ENCODE measurements around the gene PRSS1. TPM values are rescaled to one million over a fixed set of nuclear protein-coding genes. Genes with fewer than 3 reads are reported as not detected.

Gene PRSS1
- total RNA-seq, 6 donors from 2014 or later = 9.8 to 20.6 TPM; not detected in 4

- Histone ChIP-seq H3K4me3 (no peak overlapping the region), H3K27me3 (peaks cover 0 to 10% (median 6%) of the 10 kb centered on the region in 4 donors), H3K9me3 (no peaks in the 10 kb centered on the region), H3K36me3 (no peaks in the 10 kb centered on the region), H3K27ac (peak overlapping the region in 1 of 4 donors; percentile 11), H3K4me1 (peaks cover 5 to 7% (median 7%) of the 10 kb centered on the region in 4 donors)
- TF ChIP-seq POLR2AphosphoS5 (IDR thresholded peaks at IDR 0.05) (no peak), POLR2A (IDR thresholded peaks at IDR 0.05) (no peak), EP300 (IDR thresholded peaks at IDR 0.05) (no peak), CTCF (IDR thresholded peaks at IDR 0.05) (no peak)
- WGBS, 2 donors = 75 to 84% methylated on average over 3 of the region's 3 CpGs
- no peak for DNase-seq
- ATAC-seq (ENCODE audit: low FRiP score in 2 of 2) = no peak
Observed at GRCh38 chr7:142802301-142802700, 53.0 kb downstream of the PRSS1 start.

Small RNA genes within 50 kb of the gene (small RNA-seq; reads per million reads assigned to genes)
- gene TRBD1 (0 reads per million in 4 donors), gene TRBJ1-1 (0 reads per million in 4 donors), gene TRBJ1-2 (0 reads per million in 4 donors), gene TRBJ1-3 (0 reads per million in 4 donors), gene TRBJ1-4 (0 reads per million in 4 donors), gene TRBJ1-5 (0 reads per million in 4 donors), gene TRBJ1-6 (0 reads per million in 4 donors), gene TRBJ2-1 (0 reads per million in 4 donors), gene TRBJ2-2 (0 reads per million in 4 donors), gene TRBJ2-2P (0 reads per million in 4 donors), gene TRBJ2-3 (0 reads per million in 4 donors), gene TRBJ2-4 (0 reads per million in 4 donors), gene TRBJ2-5 (0 reads per million in 4 donors), gene TRBJ2-6 (0 reads per million in 4 donors), gene TRBJ2-7 (0 reads per million in 4 donors)

Other genes starting within 250 kb of the PRSS1 start
- 10 to 100 TPM in 2 of 6 donors, not detected in 4; 34.2 to 64.5 TPM for gene PRSS2, start 21.5 kb downstream of the PRSS1 start, total RNA-seq
- 10 to 100 TPM in 3 of 6 donors, 1 to 10 TPM in 3; 5.7 to 34.6 (median 10.0) TPM for gene EPHB6, start 105.6 kb downstream of the PRSS1 start, total RNA-seq
- gene TRPV6, start 136.3 kb downstream of the PRSS1 start, total RNA-seq = 1 to 10 TPM in 2 of 6 donors, under 1 TPM in 4; 0.23 to 1.5 (median 0.68) TPM
- not detected for gene TRPV5, start 184.3 kb downstream of the PRSS1 start, total RNA-seq
- gene LLCFC1, start 190.0 kb downstream of the PRSS1 start, total RNA-seq = not detected
- 10 to 100 TPM in 1 of 6 donors, 1 to 10 TPM in 3, under 1 TPM in 1, not detected in 1; 0.11 to 13.0 (median 3.1) TPM for gene KEL, start 212.9 kb downstream of the PRSS1 start, total RNA-seq

All from upper lobe of left lung (tissue), 6 donors.